SW480 (cell line): Measurements from ENCODE around the gene PPP1R27.
"Not testable (repeated sequence)": the region's sequence is repeated elsewhere in the genome, so short reads cannot be mapped to it uniquely, and the experiment has no call there.

Source experiments
- DNase-seq: peaks from one replicate; pipeline ENCODE4 v3.0.0-alpha.2; 2016; ENCODE audit warnings: low spot score

Gene PPP1R27

GRCh38 chr17:81840826-81841778 lies 6.3 kb upstream of the PPP1R27 start:
- no peak for DNase-seq

- not testable (repeated sequence) for DNase-seq
Observed at GRCh38 chr17:81840059-81840458, 5.2 kb upstream of the PPP1R27 start.

- DNase-seq = no peak
Observed at GRCh38 chr17:81839301-81839700, 4.5 kb upstream of the PPP1R27 start.

GRCh38 chr17:81838753-81839255 lies 4.0 kb upstream of the PPP1R27 start:
- no peak for DNase-seq

- DNase-seq = no peak
Observed at GRCh38 chr17:81837641-81838040, 2.8 kb upstream of the PPP1R27 start.

- DNase-seq = no peak
Observed at GRCh38 chr17:81833921-81834830, 674 bp downstream of the PPP1R27 start.

- peak; percentile 92 for DNase-seq
Observed at GRCh38 chr17:81833160-81833920, 1.5 kb downstream of the PPP1R27 start, which contains the start of gene MCRIP1. MCRIP1 (minus strand) TSS chr17:81833291; CDS start chr17:81824506, 8,785 bp downstream.

GRCh38 chr17:81832608-81833159 lies 2.2 kb downstream of the PPP1R27 start:
- DNase-seq = no peak

GRCh38 chr17:81831957-81832607 lies 2.8 kb downstream of the PPP1R27 start:
- DNase-seq = peak; percentile 32

- DNase-seq = no peak
Observed at GRCh38 chr17:81831563-81831956, 3.3 kb downstream of the PPP1R27 start.

GRCh38 chr17:81829858-81830257 lies 5.0 kb downstream of the PPP1R27 start:
- no peak for DNase-seq

- no peak for DNase-seq
Observed at GRCh38 chr17:81828656-81829055, 6.2 kb downstream of the PPP1R27 start.

GRCh38 chr17:81825841-81826466 lies 8.9 kb downstream of the PPP1R27 start:
- peak; percentile 46 for DNase-seq

GRCh38 chr17:81824595-81824994 lies 10.3 kb downstream of the PPP1R27 start:
- no peak for DNase-seq

GRCh38 chr17:81823820-81824550 lies 10.9 kb downstream of the PPP1R27 start:
- DNase-seq = no peak

- no peak for DNase-seq
Observed at GRCh38 chr17:81822996-81823819, 11.6 kb downstream of the PPP1R27 start.

GRCh38 chr17:81822312-81822637 lies 12.6 kb downstream of the PPP1R27 start:
- DNase-seq = no peak

- peak; percentile 64 for DNase-seq
Observed at GRCh38 chr17:81821603-81822311, 13.1 kb downstream of the PPP1R27 start.
